MCF 10A (cell line): ENCODE results near the gene TSC2. TPM values are rescaled to one million over a fixed set of nuclear protein-coding genes. Genes with fewer than 3 reads are reported as not detected.

Experiments used
- BruUV-seq: library from RNA; stranded (reverse); fragments of 400-500 nt; replicated peaks from 2 replicates; lab custom pipeline; 2021; lab: Mats Ljungman, UMichigan
- CTCF ChIA-PET: fragments of 300-600 bp; sonication (Branson Sonifier 250); formaldehyde crosslinking; extraction: SDS; loops from one replicate; lab custom pipeline; 2021; ENCODE audit warnings: antibody characterized with exemption, inconsistent platforms; lab: Yijun Ruan, JAX
- POLR2A ChIA-PET: fragments of 300-600, 350-650 bp; sonication (Branson Sonifier 250); formaldehyde crosslinking; extraction: SDS; loops from one replicate; lab custom pipeline; 2020; ENCODE audit warnings: antibody characterized with exemption, inconsistent platforms; lab: Yijun Ruan, JAX
- DNase-seq: peaks from one replicate; pipeline ENCODE4 v3.0.0-alpha.2; 2018; ENCODE audit not compliant: unreplicated experiment
- H3K27ac Mint-ChIP-seq: one replicate; pipeline ENCODE4 v1.8.0; 2022; ENCODE audit warnings: mild to moderate bottlenecking, low read depth, mixed read lengths; ENCODE audit not compliant: unreplicated experiment
- H3K27me3 Mint-ChIP-seq: one replicate; pipeline ENCODE4 v1.8.0; 2022; ENCODE audit warnings: mixed read lengths; ENCODE audit not compliant: insufficient read depth, unreplicated experiment
- H3K36me3 Mint-ChIP-seq: one replicate; pipeline ENCODE4 v1.8.0; 2022; ENCODE audit warnings: mild to moderate bottlenecking, moderate library complexity, mixed read lengths; ENCODE audit not compliant: insufficient read depth, unreplicated experiment
- H3K4me1 Mint-ChIP-seq: one replicate; pipeline ENCODE4 v1.8.0; 2022; ENCODE audit warnings: mixed read lengths; ENCODE audit not compliant: insufficient read depth, unreplicated experiment
- H3K4me3 Mint-ChIP-seq: one replicate; pipeline ENCODE4 v1.8.0; 2022; ENCODE audit warnings: mild to moderate bottlenecking, moderate library complexity, mixed read lengths; ENCODE audit not compliant: unreplicated experiment
- H3K9me3 Mint-ChIP-seq: one replicate; pipeline ENCODE4 v1.8.0; 2022; ENCODE audit warnings: mixed read lengths; ENCODE audit not compliant: unreplicated experiment
- intact Hi-C: fragments of 100-400 bp; cut with micrococcal nuclease; formaldehyde crosslinking; loops from 2 replicates; pipeline ENCODE4 v1.14.1; 2022
- total RNA-seq: library from RNA; stranded (reverse); gene quantifications from 2 replicates; pipeline ENCODE4 v1.2.3, GENCODE V29; 2022
- TF ChIP-seq, protein P1 (sequence below): fragments of 200-600 bp; IDR thresholded peaks from one replicate; pipeline ENCODE4 v1.8.0; 2022; ENCODE audit warnings: antibody characterized with exemption, mild to moderate bottlenecking; ENCODE audit not compliant: unreplicated experiment

Gene TSC2
- total RNA-seq, 1 experiment from 2014 or later, result 99.8 TPM

GRCh38 chr16:2024032-2024420, 23.8 kb upstream of the TSC2 start:
- Mint-ChIP-seq H3K27me3 (no peaks in the 10 kb centered on the region), H3K27ac (no peak overlapping the region), H3K4me1 (peaks cover 9% of the 10 kb centered on the region), H3K4me3 (peak overlapping the region; percentile 61), H3K36me3 (peaks cover 7% of the 10 kb centered on the region), H3K9me3 (no peaks in the 10 kb centered on the region)
- intact Hi-C loops, result no loop called here
- DNase-seq, result no peak
- no TSS peak for BruUV-seq
- ChIA-PET POLR2A (interaction anchor here (2.1 kb wide), 1 partner anchor 24 kb away, joined by 8 read pairs; the partner anchor contains the start of genes NTHL1 and TSC2), CTCF (interaction anchor here (0.6 to 1.4 kb wide), 8 partner anchors 22 to 182 kb away, joined by 3 to 6 read pairs (median 4); partner anchors contain the start of gene TSC2)
- TF ChIP-seq, protein P1, sequence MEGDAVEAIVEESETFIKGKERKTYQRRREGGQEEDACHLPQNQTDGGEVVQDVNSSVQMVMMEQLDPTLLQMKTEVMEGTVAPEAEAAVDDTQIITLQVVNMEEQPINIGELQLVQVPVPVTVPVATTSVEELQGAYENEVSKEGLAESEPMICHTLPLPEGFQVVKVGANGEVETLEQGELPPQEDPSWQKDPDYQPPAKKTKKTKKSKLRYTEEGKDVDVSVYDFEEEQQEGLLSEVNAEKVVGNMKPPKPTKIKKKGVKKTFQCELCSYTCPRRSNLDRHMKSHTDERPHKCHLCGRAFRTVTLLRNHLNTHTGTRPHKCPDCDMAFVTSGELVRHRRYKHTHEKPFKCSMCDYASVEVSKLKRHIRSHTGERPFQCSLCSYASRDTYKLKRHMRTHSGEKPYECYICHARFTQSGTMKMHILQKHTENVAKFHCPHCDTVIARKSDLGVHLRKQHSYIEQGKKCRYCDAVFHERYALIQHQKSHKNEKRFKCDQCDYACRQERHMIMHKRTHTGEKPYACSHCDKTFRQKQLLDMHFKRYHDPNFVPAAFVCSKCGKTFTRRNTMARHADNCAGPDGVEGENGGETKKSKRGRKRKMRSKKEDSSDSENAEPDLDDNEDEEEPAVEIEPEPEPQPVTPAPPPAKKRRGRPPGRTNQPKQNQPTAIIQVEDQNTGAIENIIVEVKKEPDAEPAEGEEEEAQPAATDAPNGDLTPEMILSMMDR, result no peak

DNA sequence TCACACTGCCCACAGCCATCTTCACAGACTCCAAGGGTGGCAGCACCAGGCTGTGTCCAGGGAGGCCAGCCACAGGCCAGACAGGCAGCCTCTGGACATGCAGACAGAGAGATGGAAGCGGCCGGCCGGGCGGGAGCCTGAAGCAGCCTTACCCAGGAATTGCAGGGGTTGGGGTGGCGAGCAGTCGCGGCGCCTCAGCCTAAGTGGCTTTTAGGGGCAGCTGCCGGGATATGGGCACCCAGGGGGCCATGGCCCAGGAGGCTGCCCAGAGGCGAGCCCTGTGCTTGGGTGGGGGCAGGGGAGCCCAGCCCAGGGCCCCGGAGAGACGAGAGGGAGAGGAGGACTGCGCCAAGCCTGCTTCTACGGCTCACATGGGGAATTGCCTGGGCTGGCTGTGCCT, 22.5 kb upstream of the TSC2 start:
- intact Hi-C loops, result no loop called here
- ChIA-PET CTCF (interaction anchor here (0.6 to 2.0 kb wide), 4 partner anchors 21 to 128 kb away, joined by 3 to 9 read pairs (median 5); partner anchors contain the start of genes NTHL1 and TSC2), POLR2A (interaction anchor here (0.6 to 1.0 kb wide), 2 partner anchors 10 to 116 kb away, joined by 3 read pairs; no protein-coding TSS in a partner anchor)
- H3K4me1 Mint-ChIP-seq, result peaks cover 9% of the 10 kb centered on the region
- peak overlapping the region; percentile 54 for H3K4me3 Mint-ChIP-seq
- TF ChIP-seq, protein P1, result no peak
- H3K27ac Mint-ChIP-seq, result no peak overlapping the region
- no TSS peak for BruUV-seq
- no peaks in the 10 kb centered on the region for H3K27me3 Mint-ChIP-seq
- peaks cover 7% of the 10 kb centered on the region for H3K36me3 Mint-ChIP-seq
- no peaks in the 10 kb centered on the region for H3K9me3 Mint-ChIP-seq
- no peak for DNase-seq

GRCh38 chr16:2025878-2026460, 21.8 kb upstream of the TSC2 start:
- Mint-ChIP-seq H3K4me1 (peaks cover 9% of the 10 kb centered on the region), H3K4me3 (peak overlapping the region; percentile 70), H3K27ac (no peak overlapping the region), H3K9me3 (no peaks in the 10 kb centered on the region), H3K27me3 (no peaks in the 10 kb centered on the region), H3K36me3 (peaks cover 13% of the 10 kb centered on the region)
- DNase-seq, result no peak
- BruUV-seq, result no TSS peak
- intact Hi-C loops, result no loop called here
- CTCF ChIA-PET, result interaction anchor here (1.1 to 2.0 kb wide), 2 partner anchors 114 to 128 kb away, joined by 5 to 9 read pairs; no protein-coding TSS in a partner anchor
- TF ChIP-seq, protein P1, result no peak
- POLR2A ChIA-PET, result interaction anchor here (1.0 to 2.6 kb wide), 2 partner anchors 11 to 22 kb away, joined by 3 to 11 read pairs; partner anchors contain the start of genes NTHL1 and TSC2

DNA sequence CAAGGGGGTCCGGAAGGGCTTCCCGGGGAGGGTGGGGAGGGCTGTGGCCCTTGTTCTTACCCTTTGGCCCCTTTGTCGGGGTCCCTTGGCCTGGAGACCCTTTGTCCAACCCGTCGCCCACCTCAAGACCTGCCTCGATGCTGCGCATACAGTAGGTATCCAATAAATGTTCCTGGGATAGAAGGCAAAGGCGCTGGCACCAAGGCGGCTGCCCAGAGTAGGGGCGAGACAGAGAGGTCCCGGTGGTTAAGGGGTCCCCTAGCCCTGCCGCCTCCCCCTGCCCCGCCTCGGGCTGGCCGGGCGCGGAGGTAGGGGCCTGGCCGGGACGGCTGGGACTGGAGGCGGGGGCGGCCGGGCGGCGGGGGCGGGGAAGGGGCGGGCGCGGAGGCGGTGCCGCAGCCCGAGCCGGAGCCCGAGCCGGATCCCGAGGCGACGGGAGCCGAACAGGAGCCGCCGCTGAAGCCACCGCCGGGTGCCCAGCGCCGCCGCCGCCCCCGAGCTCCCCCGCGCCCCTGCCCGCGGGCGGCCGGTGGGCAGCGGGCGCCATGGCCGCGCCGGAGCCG, 21.2 kb upstream of the TSC2 start, which contains the start of gene NHERF2:
Gene NHERF2 (plus strand): TSS at position 442 of the 563 bp plus-strand sequence. CDS start 104 bp downstream, at position 546.
- H3K36me3 Mint-ChIP-seq, result peaks cover 13% of the 10 kb centered on the region
- CTCF ChIA-PET, result interaction anchor here (2.0 kb wide), 1 partner anchor 114 kb away, joined by 9 read pairs; no protein-coding TSS in a partner anchor
- no peaks in the 10 kb centered on the region for H3K9me3 Mint-ChIP-seq
- DNase-seq, result no peak
- H3K4me1 Mint-ChIP-seq, result peaks cover 9% of the 10 kb centered on the region
- peak within 1 kb of the TSS; percentile 70 for H3K4me3 Mint-ChIP-seq
- intact Hi-C loops, result no loop called here
- no TSS peak for BruUV-seq
- POLR2A ChIA-PET, result interaction anchor here (1.2 to 2.6 kb wide), 4 partner anchors 15 to 21 kb away, joined by 5 to 11 read pairs (median 6); partner anchors contain the start of genes NTHL1 and TSC2
- TF ChIP-seq, protein P1, result no peak
- H3K27me3 Mint-ChIP-seq, result no peaks in the 10 kb centered on the region
- no peak within 1 kb of the TSS for H3K27ac Mint-ChIP-seq
